Dendritic cell treated with granulocyte-macrophage colony-stimulating factor and Interleukin-4, amounts not matched to agents 40 ng/mL and 50 ng/mL, for 4 days (primary cell): ENCODE measurements around the gene NFKB1.
A peak's percentile ranks its signal among the peaks of the same experiment; 100 is the strongest.

Source experiments
- H3K27ac Mint-ChIP-seq: one replicate; pipeline ENCODE4 v1.8.0; 2022; ENCODE audit warnings: mild to moderate bottlenecking, mixed read lengths
- H3K27me3 Mint-ChIP-seq: one replicate; pipeline ENCODE4 v1.8.0; 2022; ENCODE audit warnings: mild to moderate bottlenecking, mixed read lengths
- H3K36me3 Mint-ChIP-seq: one replicate; pipeline ENCODE4 v1.8.0; 2022; ENCODE audit warnings: low read depth, mixed read lengths
- H3K4me1 Mint-ChIP-seq: one replicate; pipeline ENCODE4 v1.8.0; 2022; ENCODE audit warnings: low read depth, mixed read lengths
- H3K4me3 Mint-ChIP-seq: one replicate; pipeline ENCODE4 v1.8.0; 2022; ENCODE audit warnings: mild to moderate bottlenecking, moderate library complexity, mixed read lengths
- H3K9me3 Mint-ChIP-seq: one replicate; pipeline ENCODE4 v1.8.0; 2022; ENCODE audit warnings: mixed read lengths
- intact Hi-C: fragments of 100-400 bp; cut with micrococcal nuclease; formaldehyde crosslinking; loops from one replicate; pipeline ENCODE4 v1.15.0; 2022

The NFKB1 gene

GRCh38 chr4:102505708-102506107, 4.5 kb downstream of the NFKB1 start:
- no peaks in the 10 kb centered on the region for H3K27me3 Mint-ChIP-seq
- H3K27ac Mint-ChIP-seq, result no peak overlapping the region
- no peak overlapping the region for H3K4me3 Mint-ChIP-seq
- intact Hi-C loops, result loop anchor here (2.0 kb wide), 1 partner anchor 17 kb away; no protein-coding TSS in a partner anchor
- peaks cover 47% of the 10 kb centered on the region for H3K4me1 Mint-ChIP-seq
- no peaks in the 10 kb centered on the region for H3K9me3 Mint-ChIP-seq
- peaks cover 19% of the 10 kb centered on the region for H3K36me3 Mint-ChIP-seq

GRCh38 chr4:102506523-102506922, 5.4 kb downstream of the NFKB1 start:
- Mint-ChIP-seq H3K9me3 (no peaks in the 10 kb centered on the region), H3K4me1 (peaks cover 53% of the 10 kb centered on the region), H3K4me3 (no peak overlapping the region), H3K27me3 (no peaks in the 10 kb centered on the region), H3K27ac (no peak overlapping the region), H3K36me3 (peaks cover 25% of the 10 kb centered on the region)
- intact Hi-C loops, result no loop called here

GRCh38 chr4:102511830-102512605, 10.9 kb downstream of the NFKB1 start:
- no peak overlapping the region for H3K27ac Mint-ChIP-seq
- H3K27me3 Mint-ChIP-seq, result no peaks in the 10 kb centered on the region
- H3K9me3 Mint-ChIP-seq, result peaks cover 19% of the 10 kb centered on the region
- peaks cover 41% of the 10 kb centered on the region for H3K36me3 Mint-ChIP-seq
- H3K4me1 Mint-ChIP-seq, result peaks cover 40% of the 10 kb centered on the region
- intact Hi-C loops, result no loop called here
- no peak overlapping the region for H3K4me3 Mint-ChIP-seq

GRCh38 chr4:102514298-102514964, 13.3 kb downstream of the NFKB1 start:
- Mint-ChIP-seq H3K9me3 (peaks cover 19% of the 10 kb centered on the region), H3K4me3 (no peak overlapping the region), H3K27me3 (no peaks in the 10 kb centered on the region), H3K36me3 (peaks cover 41% of the 10 kb centered on the region), H3K27ac (no peak overlapping the region), H3K4me1 (peaks cover 36% of the 10 kb centered on the region)
- intact Hi-C loops, result no loop called here

GRCh38 chr4:102517753-102518152, 16.6 kb downstream of the NFKB1 start:
- Mint-ChIP-seq H3K9me3 (peaks cover 19% of the 10 kb centered on the region), H3K27ac (no peak overlapping the region), H3K4me3 (no peak overlapping the region), H3K4me1 (peaks cover 32% of the 10 kb centered on the region), H3K27me3 (no peaks in the 10 kb centered on the region), H3K36me3 (peaks cover 26% of the 10 kb centered on the region)
- intact Hi-C loops, result no loop called here

GRCh38 chr4:102518703-102519131, 17.6 kb downstream of the NFKB1 start:
- Mint-ChIP-seq H3K4me1 (peaks cover 41% of the 10 kb centered on the region), H3K9me3 (peaks cover 19% of the 10 kb centered on the region), H3K27me3 (no peaks in the 10 kb centered on the region), H3K36me3 (peaks cover 26% of the 10 kb centered on the region), H3K4me3 (no peak overlapping the region), H3K27ac (no peak overlapping the region)
- intact Hi-C loops, result no loop called here

- Mint-ChIP-seq H3K4me3 (no peak overlapping the region), H3K27me3 (no peaks in the 10 kb centered on the region), H3K4me1 (peaks cover 47% of the 10 kb centered on the region), H3K9me3 (peaks cover 19% of the 10 kb centered on the region), H3K27ac (no peak overlapping the region), H3K36me3 (peaks cover 19% of the 10 kb centered on the region)
- intact Hi-C loops, result no loop called here
These were observed 18.8 kb downstream of the NFKB1 start for GRCh38 chr4:102519925-102520324.

- H3K4me3 Mint-ChIP-seq, result no peak overlapping the region
- intact Hi-C loops, result no loop called here
- no peaks in the 10 kb centered on the region for H3K27me3 Mint-ChIP-seq
- H3K9me3 Mint-ChIP-seq, result peaks cover 4% of the 10 kb centered on the region
- H3K4me1 Mint-ChIP-seq, result peaks cover 53% of the 10 kb centered on the region
- H3K27ac Mint-ChIP-seq, result no peak overlapping the region
- peaks cover 10% of the 10 kb centered on the region for H3K36me3 Mint-ChIP-seq
These were observed 20.4 kb downstream of the NFKB1 start for GRCh38 chr4:102521570-102521969.

- H3K36me3 Mint-ChIP-seq, result peaks cover 6% of the 10 kb centered on the region
- H3K27ac Mint-ChIP-seq, result no peak overlapping the region
- no peaks in the 10 kb centered on the region for H3K9me3 Mint-ChIP-seq
- intact Hi-C loops, result loop anchor here (2.0 kb wide), 1 partner anchor 17 kb away; no protein-coding TSS in a partner anchor
- peaks cover 54% of the 10 kb centered on the region for H3K4me1 Mint-ChIP-seq
- H3K4me3 Mint-ChIP-seq, result no peak overlapping the region
- H3K27me3 Mint-ChIP-seq, result no peaks in the 10 kb centered on the region
These were observed 20.9 kb downstream of the NFKB1 start for GRCh38 chr4:102522031-102522440.

- H3K27ac Mint-ChIP-seq, result peak overlapping the region; percentile 69
- H3K4me1 Mint-ChIP-seq, result peaks cover 42% of the 10 kb centered on the region
- H3K4me3 Mint-ChIP-seq, result no peak overlapping the region
- peaks cover 19% of the 10 kb centered on the region for H3K36me3 Mint-ChIP-seq
- intact Hi-C loops, result loop anchor here (1.0 kb wide), 1 partner anchor 23 kb away; the partner anchor contains the start of gene NFKB1
- no peaks in the 10 kb centered on the region for H3K9me3 Mint-ChIP-seq
- no peaks in the 10 kb centered on the region for H3K27me3 Mint-ChIP-seq
These were observed 23.5 kb downstream of the NFKB1 start for GRCh38 chr4:102524691-102525090.

GRCh38 chr4:102525097-102525496, 23.9 kb downstream of the NFKB1 start:
- Mint-ChIP-seq H3K27me3 (no peaks in the 10 kb centered on the region), H3K27ac (peak overlapping the region; percentile 69), H3K4me3 (no peak overlapping the region), H3K9me3 (no peaks in the 10 kb centered on the region), H3K36me3 (peaks cover 24% of the 10 kb centered on the region), H3K4me1 (peaks cover 42% of the 10 kb centered on the region)
- intact Hi-C loops, result loop anchor here (1.0 kb wide), 1 partner anchor 24 kb away; the partner anchor contains the start of gene NFKB1

- intact Hi-C loops, result loop anchor here (1.0 kb wide), 1 partner anchor 24 kb away; the partner anchor contains the start of gene NFKB1
- Mint-ChIP-seq H3K27ac (no peak overlapping the region), H3K9me3 (no peaks in the 10 kb centered on the region), H3K27me3 (no peaks in the 10 kb centered on the region), H3K4me3 (no peak overlapping the region), H3K4me1 (peaks cover 42% of the 10 kb centered on the region), H3K36me3 (peaks cover 28% of the 10 kb centered on the region)
These were observed 24.3 kb downstream of the NFKB1 start for GRCh38 chr4:102525504-102525903.

- Mint-ChIP-seq H3K27me3 (no peaks in the 10 kb centered on the region), H3K36me3 (peaks cover 35% of the 10 kb centered on the region), H3K4me3 (no peak overlapping the region), H3K4me1 (peaks cover 42% of the 10 kb centered on the region), H3K9me3 (no peaks in the 10 kb centered on the region), H3K27ac (no peak overlapping the region)
- intact Hi-C loops, result no loop called here
These were observed 25.4 kb downstream of the NFKB1 start for GRCh38 chr4:102526532-102526931.

- Mint-ChIP-seq H3K4me1 (peaks cover 30% of the 10 kb centered on the region), H3K36me3 (peaks cover 35% of the 10 kb centered on the region), H3K27ac (no peak overlapping the region), H3K4me3 (no peak overlapping the region), H3K9me3 (no peaks in the 10 kb centered on the region), H3K27me3 (no peaks in the 10 kb centered on the region)
- intact Hi-C loops, result no loop called here
These were observed 26.6 kb downstream of the NFKB1 start for GRCh38 chr4:102527695-102528283.
